A673 (cell line): Measurements from ENCODE around the gene ADAM12. TPM values are rescaled to one million over a fixed set of nuclear protein-coding genes. Genes with fewer than 3 reads are reported as not detected.

Experiments used
- BruUV-seq: library from RNA; stranded (reverse); fragments of 400-500 nt; replicated peaks from 2 replicates; lab custom pipeline; 2021; lab: Mats Ljungman, UMichigan
- CTCF ChIA-PET: fragments of 300-600 bp; sonication (Branson Sonifier 250); formaldehyde crosslinking; loops from one replicate; lab custom pipeline; 2022; ENCODE audit warnings: antibody characterized with exemption; lab: Charles Lee
- POLR2A ChIA-PET: fragments of 300-600 bp; sonication (Branson Sonifier 250); formaldehyde crosslinking; loops from one replicate; lab custom pipeline; 2022; ENCODE audit warnings: antibody characterized with exemption; ENCODE audit not compliant: low non-redundant PET; lab: Charles Lee
- DNase-seq: peaks from one replicate; pipeline ENCODE4 v3.0.0-alpha.2; 2015; ENCODE audit warnings: low spot score
- H3K27ac ChIP-seq: fragments of 200-600 bp; sonication (generic); 2 replicates; pipeline ENCODE4 v1.5.1; 2016; ENCODE audit warnings: mixed run types, low read depth, mild to moderate bottlenecking, mixed read lengths, antibody characterized with exemption, low read length; ENCODE audit not compliant: poor library complexity, severe bottlenecking
- H3K27me3 ChIP-seq: fragments of 200-600 bp; sonication (generic); replicated peaks from 2 replicates; pipeline ENCODE4 v1.6.1; 2017; ENCODE audit warnings: mixed run types, low read depth, mild to moderate bottlenecking, mixed read lengths, antibody characterized with exemption, low read length; ENCODE audit not compliant: insufficient read depth, poor library complexity
- H3K36me3 ChIP-seq: fragments of 200-600 bp; sonication (generic); 2 replicates; pipeline ENCODE4 v1.6.1; 2016; ENCODE audit warnings: mixed run types, mild to moderate bottlenecking, mixed read lengths, antibody characterized with exemption, low read length; ENCODE audit not compliant: insufficient read depth, poor library complexity, severe bottlenecking
- H3K4me1 ChIP-seq: fragments of 200-600 bp; sonication (generic); 2 replicates; pipeline ENCODE4 v1.6.1; 2017; ENCODE audit warnings: mixed run types, mild to moderate bottlenecking, mixed read lengths, antibody characterized with exemption, low read length; ENCODE audit not compliant: insufficient read depth, poor library complexity, severe bottlenecking
- H3K4me3 ChIP-seq: fragments of 200-600 bp; sonication (generic); 2 replicates; pipeline ENCODE4 v1.5.1; 2016; ENCODE audit warnings: low read depth, mixed run types, mild to moderate bottlenecking, mixed read lengths, low read length; ENCODE audit not compliant: poor library complexity, severe bottlenecking
- H3K9me3 ChIP-seq: fragments of 200-600 bp; sonication (generic); 2 replicates; pipeline ENCODE4 v1.6.1; 2016; ENCODE audit warnings: mixed run types, low read depth, mild to moderate bottlenecking, mixed read lengths, antibody characterized with exemption, low read length; ENCODE audit not compliant: poor library complexity, severe bottlenecking
- CTCF ChIP-seq: fragments of 300-800, 200-600 bp; sonication (generic); conservative IDR thresholded peaks from 2 replicates; pipeline ENCODE4 v1.5.1; 2017; ENCODE audit warnings: low read depth, mild to moderate bottlenecking, antibody characterized with exemption, low read length, moderate library complexity, mixed read lengths
- EZH2 ChIP-seq: fragments of 200-600 bp; sonication (generic); IDR thresholded peaks from 2 replicates; pipeline ENCODE4 v1.6.1; 2017; ENCODE audit warnings: borderline replicate concordance, low read depth, mild to moderate bottlenecking, mixed read lengths, antibody characterized with exemption, low read length; ENCODE audit not compliant: poor library complexity, severe bottlenecking
- intact Hi-C: fragments of 100-400 bp; cut with micrococcal nuclease; formaldehyde crosslinking; loops from one replicate; pipeline ENCODE4 v1.10.0; 2022; ENCODE audit not compliant: unreplicated experiment
- total RNA-seq: library from RNA; stranded (reverse); gene quantifications from 2 replicates; pipeline ENCODE4 v1.2.3, GENCODE V29; 2021

The ADAM12 gene
- total RNA-seq, 1 experiment from 2014 or later, result 0.17 TPM

- DNase-seq, result no peak
- Histone ChIP-seq H3K9me3 (no peaks in the 10 kb centered on the region), H3K27me3 (no peaks in the 10 kb centered on the region), H3K4me3 (no peak overlapping the region), H3K27ac (no peak overlapping the region), H3K36me3 (no peaks in the 10 kb centered on the region), H3K4me1 (no peaks in the 10 kb centered on the region)
- ChIA-PET POLR2A (no interaction called here), CTCF (no interaction called here)
- BruUV-seq, result no TSS peak
- TF ChIP-seq CTCF (no peak), EZH2 (no peak)
- intact Hi-C loops, result no loop called here
Observed at GRCh38 chr10:126169899-126170298, 218.4 kb downstream of the ADAM12 start.

GRCh38 chr10:126166797-126167196, 221.5 kb downstream of the ADAM12 start:
- Histone ChIP-seq H3K27me3 (no peaks in the 10 kb centered on the region), H3K4me3 (no peak overlapping the region), H3K9me3 (no peaks in the 10 kb centered on the region), H3K36me3 (no peaks in the 10 kb centered on the region), H3K4me1 (no peaks in the 10 kb centered on the region), H3K27ac (no peak overlapping the region)
- BruUV-seq, result no TSS peak
- no peak for TF ChIP-seq EZH2
- no peak for TF ChIP-seq CTCF
- POLR2A ChIA-PET, result no interaction called here
- no peak for DNase-seq
- intact Hi-C loops, result no loop called here
- CTCF ChIA-PET, result no interaction called here

GRCh38 chr10:126165874-126166273, 222.4 kb downstream of the ADAM12 start:
- H3K9me3 ChIP-seq, result no peaks in the 10 kb centered on the region
- H3K27ac ChIP-seq, result no peak overlapping the region
- no peak for DNase-seq
- no TSS peak for BruUV-seq
- no peaks in the 10 kb centered on the region for H3K4me1 ChIP-seq
- CTCF ChIA-PET, result no interaction called here
- no peak overlapping the region for H3K4me3 ChIP-seq
- no peaks in the 10 kb centered on the region for H3K27me3 ChIP-seq
- POLR2A ChIA-PET, result no interaction called here
- TF ChIP-seq CTCF, result no peak
- TF ChIP-seq EZH2, result no peak
- intact Hi-C loops, result no loop called here
- no peaks in the 10 kb centered on the region for H3K36me3 ChIP-seq
